ENCODE data around the gene PTK6. TPM values are rescaled to one million over a fixed set of nuclear protein-coding genes. Genes with fewer than 3 reads are reported as not detected.
"Not testable (repeated sequence)": the region's sequence is repeated elsewhere in the genome, so short reads cannot be mapped to it uniquely, and the experiment has no call there.

The PTK6 gene
- total RNA-seq, 1 donor from 2014 or later: 0.13 TPM

GRCh38 chr20:63529861-63530787 lies 7.1 kb downstream of the PTK6 start:
- DNase-seq (ENCODE audit: low read depth, low spot score): no peak

GRCh38 chr20:63529180-63529860 lies 7.9 kb downstream of the PTK6 start:
- DNase-seq (ENCODE audit: low read depth, low spot score): no peak

GRCh38 chr20:63527184-63527583 lies 10.0 kb downstream of the PTK6 start:
- DNase-seq (ENCODE audit: low read depth, low spot score): no peak

- DNase-seq (ENCODE audit: low read depth, low spot score): no peak
Observed at GRCh38 chr20:63525971-63526370, 11.2 kb downstream of the PTK6 start.

GRCh38 chr20:63525185-63525584 lies 12.0 kb downstream of the PTK6 start:
- DNase-seq (ENCODE audit: low read depth, low spot score): no peak

- DNase-seq (ENCODE audit: low read depth, low spot score): no peak
Observed at GRCh38 chr20:63522981-63523611, 14.1 kb downstream of the PTK6 start.

- no peak for DNase-seq (ENCODE audit: low read depth, low spot score)
Observed at GRCh38 chr20:63522091-63522868, 14.9 kb downstream of the PTK6 start.

GRCh38 chr20:63521602-63522001 lies 15.6 kb downstream of the PTK6 start:
- DNase-seq (ENCODE audit: low read depth, low spot score): no peak

GRCh38 chr20:63520934-63521601 lies 16.1 kb downstream of the PTK6 start:
- DNase-seq (ENCODE audit: low read depth, low spot score): no peak

GRCh38 chr20:63520504-63520933 lies 16.7 kb downstream of the PTK6 start, which contains the start of gene PPDPF:
PPDPF (plus strand) TSS chr20:63520765; CDS start chr20:63521309, 544 bp downstream.
- no peak for DNase-seq (ENCODE audit: low read depth, low spot score)

- DNase-seq (ENCODE audit: low read depth, low spot score): no peak
Observed at GRCh38 chr20:63519668-63520503, 17.3 kb downstream of the PTK6 start.

- no peak for DNase-seq (ENCODE audit: low read depth, low spot score)
Observed at GRCh38 chr20:63518946-63519667, 18.1 kb downstream of the PTK6 start.

GRCh38 chr20:63518351-63518861 lies 18.8 kb downstream of the PTK6 start:
- DNase-seq (ENCODE audit: low read depth, low spot score): no peak

GRCh38 chr20:63517376-63518309 lies 19.5 kb downstream of the PTK6 start:
- DNase-seq (ENCODE audit: low read depth, low spot score): no peak

- not testable (repeated sequence) for DNase-seq (ENCODE audit: low read depth, low spot score)
Observed at GRCh38 chr20:63514520-63514919, 22.7 kb downstream of the PTK6 start.

GRCh38 chr20:63513207-63513606 lies 24.0 kb downstream of the PTK6 start:
- DNase-seq (ENCODE audit: low read depth, low spot score): no peak

- no peak for DNase-seq (ENCODE audit: low read depth, low spot score)
Observed at GRCh38 chr20:63509088-63509564, 28.1 kb downstream of the PTK6 start.
